IMR-90 (cell line): ENCODE measurements around the gene MUC5AC.

ENCODE experiments used
- BHLHE40 ChIP-seq: fragments of 150-350 bp; IDR thresholded peaks from 2 replicates; pipeline ENCODE4 v1.6.1; 2016; ENCODE audit warnings: mild to moderate bottlenecking, low read depth, low read length
- CEBPB ChIP-seq: IDR thresholded peaks from 2 replicates; pipeline ENCODE4 v1.6.1; 2012; ENCODE audit warnings: low read depth, low read length, improper control_type of control experiment
- CHD1 ChIP-seq: IDR thresholded peaks from 2 replicates; pipeline ENCODE4 v1.6.1; 2012; ENCODE audit warnings: low read depth, low read length, improper control_type of control experiment
- FOS ChIP-seq: fragments of 150-350 bp; IDR thresholded peaks from 2 replicates; pipeline ENCODE4 v1.6.1; 2016; ENCODE audit warnings: low read depth, low read length
- MAZ ChIP-seq: IDR thresholded peaks from 2 replicates; pipeline ENCODE4 v1.6.1; 2012; ENCODE audit warnings: low read depth, mild to moderate bottlenecking, low read length, improper control_type of control experiment, moderate library complexity, borderline replicate concordance
- POLR2A ChIP-seq: IDR thresholded peaks from 2 replicates; pipeline ENCODE4 v1.6.1; 2012; ENCODE audit warnings: mild to moderate bottlenecking, low read depth, low read length
- RAD21 ChIP-seq: IDR thresholded peaks from 2 replicates; pipeline ENCODE4 v1.6.1; 2012; ENCODE audit warnings: low read length, improper control_type of control experiment
- RFX5 ChIP-seq: IDR thresholded peaks from 2 replicates; pipeline ENCODE4 v1.8.0; 2012; ENCODE audit warnings: low read depth, mild to moderate bottlenecking, low read length, moderate library complexity
- SMC3 ChIP-seq: fragments of 150-350 bp; IDR thresholded peaks from 2 replicates; pipeline ENCODE4 v1.6.1; 2016; ENCODE audit warnings: low read depth, mild to moderate bottlenecking, antibody characterized with exemption, low read length, moderate library complexity
- USF2 ChIP-seq: fragments of 150-350 bp; IDR thresholded peaks from 2 replicates; pipeline ENCODE4 v1.6.1; 2017; ENCODE audit warnings: mild to moderate bottlenecking, antibody characterized with exemption, low read length, low read depth
- TF ChIP-seq, protein P1 (sequence below): conservative IDR thresholded peaks from 2 replicates; pipeline ENCODE4 v1.5.1; 2012; ENCODE audit warnings: mild to moderate bottlenecking, low read depth, low read length, improper control_type of control experiment

GRCh38 chr11:1233351-1234053 lies 75.7 kb downstream of the MUC5AC start:
- TF ChIP-seq, protein P1, sequence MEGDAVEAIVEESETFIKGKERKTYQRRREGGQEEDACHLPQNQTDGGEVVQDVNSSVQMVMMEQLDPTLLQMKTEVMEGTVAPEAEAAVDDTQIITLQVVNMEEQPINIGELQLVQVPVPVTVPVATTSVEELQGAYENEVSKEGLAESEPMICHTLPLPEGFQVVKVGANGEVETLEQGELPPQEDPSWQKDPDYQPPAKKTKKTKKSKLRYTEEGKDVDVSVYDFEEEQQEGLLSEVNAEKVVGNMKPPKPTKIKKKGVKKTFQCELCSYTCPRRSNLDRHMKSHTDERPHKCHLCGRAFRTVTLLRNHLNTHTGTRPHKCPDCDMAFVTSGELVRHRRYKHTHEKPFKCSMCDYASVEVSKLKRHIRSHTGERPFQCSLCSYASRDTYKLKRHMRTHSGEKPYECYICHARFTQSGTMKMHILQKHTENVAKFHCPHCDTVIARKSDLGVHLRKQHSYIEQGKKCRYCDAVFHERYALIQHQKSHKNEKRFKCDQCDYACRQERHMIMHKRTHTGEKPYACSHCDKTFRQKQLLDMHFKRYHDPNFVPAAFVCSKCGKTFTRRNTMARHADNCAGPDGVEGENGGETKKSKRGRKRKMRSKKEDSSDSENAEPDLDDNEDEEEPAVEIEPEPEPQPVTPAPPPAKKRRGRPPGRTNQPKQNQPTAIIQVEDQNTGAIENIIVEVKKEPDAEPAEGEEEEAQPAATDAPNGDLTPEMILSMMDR = no peak
- TF ChIP-seq MAZ = no peak
- no peak for TF ChIP-seq POLR2A
- TF ChIP-seq FOS = no peak
- no peak for TF ChIP-seq CEBPB
- TF ChIP-seq USF2 = no peak
- no peak for TF ChIP-seq BHLHE40
- no peak for TF ChIP-seq RFX5
- no peak for TF ChIP-seq RAD21
- no peak for TF ChIP-seq CHD1
- TF ChIP-seq SMC3 = no peak
